ENCODE measurements around the gene CPLX1.
"Not testable (repeated sequence)": the region's sequence is repeated elsewhere in the genome, so short reads cannot be mapped to it uniquely, and the experiment has no call there.

The CPLX1 gene

DNA sequence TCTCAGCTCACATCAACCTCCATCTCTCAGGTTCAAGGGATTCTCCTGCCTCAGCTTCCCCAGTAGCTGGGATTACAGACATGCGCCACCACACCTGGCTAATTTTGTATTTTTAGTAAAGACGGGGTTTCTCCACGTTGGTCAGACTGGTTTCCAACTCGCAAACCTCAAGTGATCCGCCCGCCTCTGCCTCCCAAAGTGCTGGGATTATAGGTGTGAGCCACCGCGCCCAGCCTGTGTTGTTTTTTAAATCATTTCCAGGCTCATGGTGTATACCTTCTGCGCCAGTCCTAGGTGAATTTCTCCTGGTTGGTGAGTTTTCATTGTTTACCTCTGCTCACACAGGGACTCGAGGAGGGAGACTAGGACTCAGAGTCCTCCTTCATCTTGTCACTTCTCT, 45.7 kb downstream of the CPLX1 start:
- Histone ChIP-seq H3K9ac (ENCODE audit: low read length in 5 of 5) (peak overlapping the region in 4 of 5 donors; percentile 68 to 98 (median 92)), H3K27ac (ENCODE audit: low read depth, low read length) (peak overlapping the region; percentile 85), H3K4me1 (ENCODE audit: control insufficient read depth in 5 of 5, insufficient read depth in 5 of 5, low read length in 5 of 5) (peaks cover 6 to 39% (median 36%) of the 10 kb centered on the region in 5 donors), H3K36me3 (ENCODE audit: control insufficient read depth in 5 of 5, insufficient read depth in 5 of 5, low read length in 5 of 5) (peaks cover 0 to 28% (median 20%) of the 10 kb centered on the region in 5 donors), H3K4me3 (ENCODE audit: low read depth in 1 of 5, low read length in 5 of 5) (peak overlapping the region; percentile 72 to 95 (median 93))
- H3K9me3 ChIP-seq (ENCODE audit: control insufficient read depth in 5 of 5, low read length in 5 of 5); H3K27me3 ChIP-seq (ENCODE audit: control insufficient read depth in 5 of 5, insufficient read depth in 4 of 5, low read length in 5 of 5): not testable (repeated sequence)

- Histone ChIP-seq H3K4me3 (ENCODE audit: low read depth in 1 of 5, low read length in 5 of 5) (no peak overlapping the region), H3K9me3 (ENCODE audit: control insufficient read depth in 5 of 5, low read length in 5 of 5) (no peaks in the 10 kb centered on the region), H3K4me1 (ENCODE audit: control insufficient read depth in 5 of 5, insufficient read depth in 5 of 5, low read length in 5 of 5) (peaks cover 6 to 40% (median 38%) of the 10 kb centered on the region in 5 donors), H3K27ac (ENCODE audit: low read depth, low read length) (no peak overlapping the region), H3K9ac (ENCODE audit: low read length in 5 of 5) (no peak overlapping the region), H3K27me3 (ENCODE audit: control insufficient read depth in 5 of 5, insufficient read depth in 4 of 5, low read length in 5 of 5) (peaks cover 0 to 2% (median 0%) of the 10 kb centered on the region in 5 donors), H3K36me3 (ENCODE audit: control insufficient read depth in 5 of 5, insufficient read depth in 5 of 5, low read length in 5 of 5) (peaks cover 0 to 34% (median 20%) of the 10 kb centered on the region in 5 donors)
Measured at GRCh38 chr4:779555-779954, 46.4 kb downstream of the CPLX1 start.

DNA sequence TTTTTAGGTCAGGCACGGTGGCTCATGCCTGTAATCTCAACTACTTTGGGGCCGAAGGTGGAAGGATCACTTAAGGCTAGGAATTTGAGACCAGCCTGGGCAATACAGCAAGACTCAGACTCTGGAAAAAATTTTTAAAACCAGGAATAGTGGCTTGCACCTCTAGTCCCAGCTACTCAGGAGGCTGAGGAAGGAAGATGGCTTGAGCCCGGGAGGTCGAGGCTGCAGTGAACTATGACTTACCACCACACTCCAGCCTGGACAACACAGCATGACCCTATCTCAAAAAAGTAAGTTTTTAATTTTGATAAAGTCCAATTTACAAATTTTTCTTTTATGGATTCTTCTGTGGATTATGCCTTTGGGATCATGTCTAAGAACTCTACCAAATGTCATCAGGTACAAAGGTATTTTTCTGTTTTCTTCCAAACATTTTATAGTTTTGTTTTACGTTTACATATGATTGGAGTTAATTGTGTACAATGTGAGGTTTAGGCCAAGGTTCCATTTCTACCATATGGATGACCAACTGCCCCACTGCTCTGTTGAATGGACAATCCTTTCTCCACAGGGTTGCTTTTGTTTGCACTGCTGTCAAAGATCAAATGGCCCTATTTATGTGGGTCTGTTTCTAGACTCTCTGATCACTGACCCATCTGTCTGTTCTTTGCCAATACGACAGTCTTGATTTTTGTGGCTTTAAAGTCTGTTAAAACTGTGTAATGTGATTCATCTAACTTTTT, 48.2 kb downstream of the CPLX1 start:
- H3K4me3 ChIP-seq (ENCODE audit: low read depth in 1 of 5, low read length in 5 of 5): no peak overlapping the region
- H3K9me3 ChIP-seq (ENCODE audit: control insufficient read depth in 5 of 5, low read length in 5 of 5): no peaks in the 10 kb centered on the region
- no peak overlapping the region for H3K9ac ChIP-seq (ENCODE audit: low read length in 5 of 5)
- H3K4me1 ChIP-seq (ENCODE audit: control insufficient read depth in 5 of 5, insufficient read depth in 5 of 5, low read length in 5 of 5): peaks cover 8 to 49% (median 42%) of the 10 kb centered on the region in 5 donors
- peaks cover 0 to 41% (median 27%) of the 10 kb centered on the region in 5 donors for H3K36me3 ChIP-seq (ENCODE audit: control insufficient read depth in 5 of 5, insufficient read depth in 5 of 5, low read length in 5 of 5)
- H3K27me3 ChIP-seq (ENCODE audit: control insufficient read depth in 5 of 5, insufficient read depth in 4 of 5, low read length in 5 of 5): no peaks in the 10 kb centered on the region
- no peak overlapping the region for H3K27ac ChIP-seq (ENCODE audit: low read depth, low read length)

- Histone ChIP-seq H3K9me3 (ENCODE audit: control insufficient read depth in 5 of 5, low read length in 5 of 5) (no peaks in the 10 kb centered on the region), H3K27ac (ENCODE audit: low read depth, low read length) (no peak overlapping the region), H3K4me3 (ENCODE audit: low read depth in 1 of 5, low read length in 5 of 5) (no peak overlapping the region), H3K36me3 (ENCODE audit: control insufficient read depth in 5 of 5, insufficient read depth in 5 of 5, low read length in 5 of 5) (peaks cover 0 to 42% (median 27%) of the 10 kb centered on the region in 5 donors), H3K4me1 (ENCODE audit: control insufficient read depth in 5 of 5, insufficient read depth in 5 of 5, low read length in 5 of 5) (peaks cover 4 to 51% (median 42%) of the 10 kb centered on the region in 5 donors), H3K27me3 (ENCODE audit: control insufficient read depth in 5 of 5, insufficient read depth in 4 of 5, low read length in 5 of 5) (no peaks in the 10 kb centered on the region), H3K9ac (ENCODE audit: low read length in 5 of 5) (no peak overlapping the region)
Measured at GRCh38 chr4:776743-777441, 49.0 kb downstream of the CPLX1 start.

GRCh38 chr4:775485-775884, 50.4 kb downstream of the CPLX1 start:
- H3K27ac ChIP-seq (ENCODE audit: low read depth, low read length); H3K4me3 ChIP-seq (ENCODE audit: low read depth in 1 of 5, low read length in 5 of 5); H3K27me3 ChIP-seq (ENCODE audit: control insufficient read depth in 5 of 5, insufficient read depth in 4 of 5, low read length in 5 of 5); H3K9me3 ChIP-seq (ENCODE audit: control insufficient read depth in 5 of 5, low read length in 5 of 5); H3K9ac ChIP-seq (ENCODE audit: low read length in 5 of 5): not testable (repeated sequence)
- peaks cover 2 to 49% (median 43%) of the 10 kb centered on the region in 5 donors for H3K4me1 ChIP-seq (ENCODE audit: control insufficient read depth in 5 of 5, insufficient read depth in 5 of 5, low read length in 5 of 5)
- H3K36me3 ChIP-seq (ENCODE audit: control insufficient read depth in 5 of 5, insufficient read depth in 5 of 5, low read length in 5 of 5): peaks cover 0 to 48% (median 30%) of the 10 kb centered on the region in 5 donors

- H3K9ac ChIP-seq (ENCODE audit: low read length in 5 of 5); H3K4me3 ChIP-seq (ENCODE audit: low read depth in 1 of 5, low read length in 5 of 5); H3K27ac ChIP-seq (ENCODE audit: low read depth, low read length); H3K9me3 ChIP-seq (ENCODE audit: control insufficient read depth in 5 of 5, low read length in 5 of 5); H3K27me3 ChIP-seq (ENCODE audit: control insufficient read depth in 5 of 5, insufficient read depth in 4 of 5, low read length in 5 of 5): not testable (repeated sequence)
- Histone ChIP-seq H3K4me1 (ENCODE audit: control insufficient read depth in 5 of 5, insufficient read depth in 5 of 5, low read length in 5 of 5) (peaks cover 2 to 41% (median 34%) of the 10 kb centered on the region in 5 donors), H3K36me3 (ENCODE audit: control insufficient read depth in 5 of 5, insufficient read depth in 5 of 5, low read length in 5 of 5) (peaks cover 0 to 55% (median 32%) of the 10 kb centered on the region in 5 donors)
Measured at GRCh38 chr4:774419-775092, 51.4 kb downstream of the CPLX1 start.

- H3K4me3 ChIP-seq (ENCODE audit: low read depth in 1 of 5, low read length in 5 of 5): no peak overlapping the region
- peak overlapping the region in 2 of 5 donors; percentile 8 to 13 for H3K9ac ChIP-seq (ENCODE audit: low read length in 5 of 5)
- peak overlapping the region; percentile 51 for H3K27ac ChIP-seq (ENCODE audit: low read depth, low read length)
- peaks cover 2 to 39% (median 30%) of the 10 kb centered on the region in 5 donors for H3K4me1 ChIP-seq (ENCODE audit: control insufficient read depth in 5 of 5, insufficient read depth in 5 of 5, low read length in 5 of 5)
- H3K27me3 ChIP-seq (ENCODE audit: control insufficient read depth in 5 of 5, insufficient read depth in 4 of 5, low read length in 5 of 5): no peaks in the 10 kb centered on the region
- H3K9me3 ChIP-seq (ENCODE audit: control insufficient read depth in 5 of 5, low read length in 5 of 5): no peaks in the 10 kb centered on the region
- peaks cover 0 to 56% (median 33%) of the 10 kb centered on the region in 5 donors for H3K36me3 ChIP-seq (ENCODE audit: control insufficient read depth in 5 of 5, insufficient read depth in 5 of 5, low read length in 5 of 5)
Measured at GRCh38 chr4:773214-773613, 52.7 kb downstream of the CPLX1 start.

GRCh38 chr4:772776-773175, 53.2 kb downstream of the CPLX1 start:
- Histone ChIP-seq H3K36me3 (ENCODE audit: control insufficient read depth in 5 of 5, insufficient read depth in 5 of 5, low read length in 5 of 5) (peaks cover 0 to 58% (median 37%) of the 10 kb centered on the region in 5 donors), H3K9me3 (ENCODE audit: control insufficient read depth in 5 of 5, low read length in 5 of 5) (no peaks in the 10 kb centered on the region), H3K27ac (ENCODE audit: low read depth, low read length) (peak overlapping the region; percentile 51), H3K27me3 (ENCODE audit: control insufficient read depth in 5 of 5, insufficient read depth in 4 of 5, low read length in 5 of 5) (no peaks in the 10 kb centered on the region), H3K9ac (ENCODE audit: low read length in 5 of 5) (peak overlapping the region in 1 of 5 donors; percentile 13), H3K4me1 (ENCODE audit: control insufficient read depth in 5 of 5, insufficient read depth in 5 of 5, low read length in 5 of 5) (peaks cover 2 to 39% (median 30%) of the 10 kb centered on the region in 5 donors), H3K4me3 (ENCODE audit: low read depth in 1 of 5, low read length in 5 of 5) (no peak overlapping the region)

GRCh38 chr4:772118-772517, 53.8 kb downstream of the CPLX1 start:
- H3K4me1 ChIP-seq (ENCODE audit: control insufficient read depth in 5 of 5, insufficient read depth in 5 of 5, low read length in 5 of 5): peaks cover 2 to 39% (median 30%) of the 10 kb centered on the region in 5 donors

More at GRCh38 chr4:772118-772517, 53.8 kb downstream of the CPLX1 start:
- Histone ChIP-seq H3K27ac (ENCODE audit: low read depth, low read length) (peak overlapping the region; percentile 57), H3K27me3 (ENCODE audit: control insufficient read depth in 5 of 5, insufficient read depth in 4 of 5, low read length in 5 of 5) (no peaks in the 10 kb centered on the region), H3K9me3 (ENCODE audit: control insufficient read depth in 5 of 5, low read length in 5 of 5) (no peaks in the 10 kb centered on the region), H3K9ac (ENCODE audit: low read length in 5 of 5) (peak overlapping the region in 1 of 5 donors; percentile 59), H3K36me3 (ENCODE audit: control insufficient read depth in 5 of 5, insufficient read depth in 5 of 5, low read length in 5 of 5) (peaks cover 3 to 57% (median 43%) of the 10 kb centered on the region in 5 donors), H3K4me3 (ENCODE audit: low read depth in 1 of 5, low read length in 5 of 5) (peak overlapping the region in 1 of 5 donors; percentile 2)
